OCI-LY1 (cell line): ENCODE measurements around the gene CPAMD8.

Experiments
- H2AFZ ChIP-seq: fragments of 200-600 bp; sonication (generic), shearing (Covaris generic); 2 replicates; pipeline ENCODE4 v1.6.0; 2014; ENCODE audit warnings: antibody characterized with exemption, mild to moderate bottlenecking, low read length
- H3F3A ChIP-seq: fragments of 200-600 bp; sonication (generic), shearing (Covaris generic); 2 replicates; pipeline ENCODE4 v1.6.0; 2014; ENCODE audit warnings: mild to moderate bottlenecking, antibody characterized with exemption, low read length, moderate library complexity; ENCODE audit not compliant: insufficient read depth
- H3K27ac ChIP-seq: fragments of 200-600 bp; sonication (generic); 2 replicates; pipeline ENCODE4 v1.5.1; 2014; ENCODE audit warnings: low read length, mixed run types, mild to moderate bottlenecking, low read depth; ENCODE audit not compliant: poor library complexity, severe bottlenecking
- H3K27me3 ChIP-seq: fragments of 200-600 bp; sonication (generic); 2 replicates; pipeline ENCODE4 v1.6.0; 2014; ENCODE audit warnings: antibody characterized with exemption, mild to moderate bottlenecking, low read length, moderate library complexity; ENCODE audit not compliant: insufficient read depth
- H3K36me3 ChIP-seq: fragments of 200-600 bp; sonication (generic); 2 replicates; pipeline ENCODE4 v1.6.1; 2014; ENCODE audit warnings: mild to moderate bottlenecking, antibody characterized with exemption, low read length, moderate library complexity, mixed read lengths; ENCODE audit not compliant: insufficient read depth
- H3K4me1 ChIP-seq: fragments of 200-600 bp; sonication (generic); 2 replicates; pipeline ENCODE4 v1.5.1; 2014; ENCODE audit warnings: mild to moderate bottlenecking, low read length, moderate library complexity; ENCODE audit not compliant: insufficient read depth, severe bottlenecking
- H3K4me2 ChIP-seq: fragments of 200-600 bp; sonication (generic), shearing (Covaris generic); 2 replicates; pipeline ENCODE4 v1.6.1; 2014; ENCODE audit warnings: low read length
- H3K4me3 ChIP-seq: fragments of 200-600 bp; sonication (generic); 2 replicates; pipeline ENCODE4 v1.5.1; 2014; ENCODE audit warnings: low read length, low read depth, mild to moderate bottlenecking, mixed read lengths; ENCODE audit not compliant: poor library complexity, severe bottlenecking
- H3K79me2 ChIP-seq: fragments of 200-600 bp; shearing (Covaris generic); 2 replicates; pipeline ENCODE4 v1.6.1; 2016; ENCODE audit warnings: mixed run types, low read length, mixed read lengths; ENCODE audit not compliant: insufficient read depth
- H3K9ac ChIP-seq: fragments of 200-600 bp; sonication (generic), shearing (Covaris generic); 2 replicates; pipeline ENCODE4 v1.6.1; 2014; ENCODE audit warnings: mild to moderate bottlenecking, low read length, mixed read lengths
- H3K9me2 ChIP-seq: fragments of 200-600 bp; sonication (generic), shearing (Covaris generic); 2 replicates; pipeline ENCODE4 v1.6.1; 2014; ENCODE audit warnings: low read depth, mild to moderate bottlenecking, low read length, mixed read lengths
- H3K9me3 ChIP-seq: fragments of 200-600 bp; shearing (Covaris generic); 2 replicates; pipeline ENCODE4 v1.6.1; 2014; ENCODE audit warnings: low read length, mixed read lengths
- H4K20me1 ChIP-seq: fragments of 200-600 bp; sonication (generic), shearing (Covaris generic); 2 replicates; pipeline ENCODE4 v1.6.0; 2016; ENCODE audit warnings: mild to moderate bottlenecking, low read length; ENCODE audit not compliant: insufficient read depth
- CTCF ChIP-seq: fragments of 200-600 bp; sonication (generic), shearing (Covaris generic); IDR thresholded peaks from 2 replicates; pipeline ENCODE4 v1.5.1; 2017; ENCODE audit warnings: mild to moderate bottlenecking, antibody characterized with exemption, low read length, moderate library complexity, mixed read lengths
- EZH2 ChIP-seq: fragments of 200-600 bp; sonication (generic), shearing (Covaris generic); IDR thresholded peaks from 2 replicates; pipeline ENCODE4 v1.8.0; 2017; ENCODE audit warnings: borderline replicate concordance, mixed run types, mild to moderate bottlenecking, antibody characterized with exemption, low read length, moderate library complexity, mixed read lengths

Gene CPAMD8

DNA sequence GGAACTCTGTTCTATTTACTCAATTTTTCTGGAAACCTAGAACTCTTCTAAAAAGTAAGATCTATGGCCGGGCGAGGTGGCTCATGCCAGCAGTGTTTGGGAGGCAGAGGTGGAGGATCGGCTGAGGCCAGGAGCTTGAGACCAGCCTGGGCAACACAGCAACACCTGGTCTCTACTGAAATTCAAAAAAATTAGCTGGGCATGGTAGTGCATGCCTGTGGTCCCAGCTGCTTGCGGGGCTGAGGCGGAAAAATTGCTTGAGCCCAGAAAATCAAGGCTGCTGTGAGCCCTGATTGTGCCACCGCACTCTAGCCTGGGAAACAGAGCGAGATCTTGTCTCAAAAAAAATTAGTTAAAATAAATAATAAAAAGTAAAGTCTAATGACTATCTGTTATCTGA lies 109.2 kb downstream of the CPAMD8 start:
- no peaks in the 10 kb centered on the region for H3F3A ChIP-seq
- H3K27ac ChIP-seq, result no peak overlapping the region
- H3K36me3 ChIP-seq, result no peaks in the 10 kb centered on the region; the same call in 1 of the 2 replicates
- no peaks in the 10 kb centered on the region for H4K20me1 ChIP-seq
- no peak overlapping the region for H2AFZ ChIP-seq
- peaks cover 14% of the 10 kb centered on the region; the same call in 1 of the 2 replicates for H3K27me3 ChIP-seq
- H3K4me1 ChIP-seq, result no peaks in the 10 kb centered on the region
- H3K4me3 ChIP-seq, result no peak overlapping the region
- H3K9ac ChIP-seq, result no peak overlapping the region
- H3K79me2 ChIP-seq, result no peaks in the 10 kb centered on the region
- no peak overlapping the region for H3K4me2 ChIP-seq
- H3K9me2 ChIP-seq, result no peaks in the 10 kb centered on the region
- H3K9me3 ChIP-seq, result peaks cover 10% of the 10 kb centered on the region
- TF ChIP-seq CTCF (no peak), EZH2 (no peak)

GRCh38 chr19:16915734-16916133 lies 110.9 kb downstream of the CPAMD8 start:
- H3K27ac ChIP-seq, result no peak overlapping the region
- no peaks in the 10 kb centered on the region for H3K4me1 ChIP-seq
- no peaks in the 10 kb centered on the region for H3K9me2 ChIP-seq
- no peak overlapping the region for H2AFZ ChIP-seq
- no peaks in the 10 kb centered on the region; the same call in 1 of the 2 replicates for H3K36me3 ChIP-seq
- no peak overlapping the region for H3K4me3 ChIP-seq
- no peak overlapping the region for H3K4me2 ChIP-seq
- no peak overlapping the region for H3K9ac ChIP-seq
- H3K79me2 ChIP-seq, result no peaks in the 10 kb centered on the region
- TF ChIP-seq EZH2 (no peak), CTCF (no peak)
- no peaks in the 10 kb centered on the region for H3F3A ChIP-seq
- H3K9me3 ChIP-seq, result peaks cover 10% of the 10 kb centered on the region
- H3K27me3 ChIP-seq, result peaks cover 14% of the 10 kb centered on the region; the same call in 1 of the 2 replicates
- H4K20me1 ChIP-seq, result no peaks in the 10 kb centered on the region

- H2AFZ ChIP-seq, result no peak overlapping the region
- no peaks in the 10 kb centered on the region for H4K20me1 ChIP-seq
- no peaks in the 10 kb centered on the region for H3F3A ChIP-seq
- no peak overlapping the region for H3K9ac ChIP-seq
- no peaks in the 10 kb centered on the region for H3K79me2 ChIP-seq
- TF ChIP-seq CTCF, result no peak
- TF ChIP-seq EZH2, result no peak
- H3K27ac ChIP-seq, result no peak overlapping the region
- H3K9me2 ChIP-seq, result no peaks in the 10 kb centered on the region
- no peaks in the 10 kb centered on the region for H3K4me1 ChIP-seq
- no peak overlapping the region for H3K4me3 ChIP-seq
- no peak overlapping the region for H3K4me2 ChIP-seq
- peaks cover 10% of the 10 kb centered on the region for H3K9me3 ChIP-seq
- peaks cover 14% of the 10 kb centered on the region; the same call in 1 of the 2 replicates for H3K27me3 ChIP-seq
- H3K36me3 ChIP-seq, result no peaks in the 10 kb centered on the region; the same call in 1 of the 2 replicates
These were observed 111.5 kb downstream of the CPAMD8 start for GRCh38 chr19:16915135-16915534.
